Measurements from ENCODE around the gene ARHGEF37.
"Not testable (repeated sequence)": the region's sequence is repeated elsewhere in the genome, so short reads cannot be mapped to it uniquely, and the experiment has no call there.

The ARHGEF37 gene

GRCh38 chr5:149586708-149587318 lies 5.5 kb downstream of the ARHGEF37 start:
- TF ChIP-seq CTCF (IDR thresholded peaks at IDR 0.05; ENCODE audit: low read depth, low read length, missing control alignments) = no peak
- DNase-seq (ENCODE audit: low read depth) = no peak
- H3K4me3 ChIP-seq (ENCODE audit: low read depth, low read length) = no peak overlapping the region

GRCh38 chr5:149588936-149589335 lies 7.6 kb downstream of the ARHGEF37 start:
- DNase-seq (ENCODE audit: low read depth) = no peak
- H3K4me3 ChIP-seq (ENCODE audit: low read depth, low read length) = no peak overlapping the region
- TF ChIP-seq CTCF (IDR thresholded peaks at IDR 0.05; ENCODE audit: low read depth, low read length, missing control alignments) = no peak

GRCh38 chr5:149593370-149593769 lies 12.1 kb downstream of the ARHGEF37 start:
- no peak for TF ChIP-seq CTCF (IDR thresholded peaks at IDR 0.05; ENCODE audit: low read depth, low read length, missing control alignments)
- no peak overlapping the region for H3K4me3 ChIP-seq (ENCODE audit: low read depth, low read length)

DNA sequence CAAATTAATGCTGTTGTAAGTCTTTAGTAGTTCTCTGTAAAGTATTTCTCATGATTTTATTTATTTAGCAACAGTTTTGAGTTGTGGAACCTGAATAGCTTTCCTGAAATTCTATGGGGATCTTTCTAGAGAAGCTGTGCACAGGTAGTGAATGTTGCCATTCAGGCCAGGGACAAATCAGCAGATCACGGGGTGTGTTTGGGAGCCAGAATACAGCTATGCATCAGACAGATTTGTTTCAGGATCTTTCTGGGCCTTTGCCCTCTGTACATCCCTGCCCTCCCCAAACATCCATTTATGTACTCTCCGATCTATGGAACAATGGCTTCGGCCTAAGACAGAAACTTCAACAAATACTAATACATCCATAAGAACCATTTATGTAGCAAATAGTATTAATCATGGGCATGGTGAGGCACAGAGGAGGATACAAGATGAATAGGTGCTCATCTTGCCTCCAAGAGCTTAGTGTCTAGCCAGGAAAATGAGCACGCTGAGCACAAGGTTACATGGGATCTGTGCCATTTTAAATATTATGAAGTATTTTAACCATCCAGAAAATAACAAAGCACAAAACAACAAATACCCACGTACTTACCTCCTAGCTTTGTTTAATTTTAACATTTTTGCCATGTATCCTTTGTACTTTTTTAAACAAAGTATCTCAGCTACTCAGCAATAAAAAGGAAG lies 13.1 kb downstream of the ARHGEF37 start:
- no peak for TF ChIP-seq CTCF (IDR thresholded peaks at IDR 0.05; ENCODE audit: low read depth, low read length, missing control alignments)
- no peak for DNase-seq (ENCODE audit: low read depth)
- H3K4me3 ChIP-seq (ENCODE audit: low read depth, low read length) = no peak overlapping the region

More at GRCh38 chr5:149593370-149593769, 12.1 kb downstream of the ARHGEF37 start:
- DNase-seq (ENCODE audit: low read depth) = no peak

DNA sequence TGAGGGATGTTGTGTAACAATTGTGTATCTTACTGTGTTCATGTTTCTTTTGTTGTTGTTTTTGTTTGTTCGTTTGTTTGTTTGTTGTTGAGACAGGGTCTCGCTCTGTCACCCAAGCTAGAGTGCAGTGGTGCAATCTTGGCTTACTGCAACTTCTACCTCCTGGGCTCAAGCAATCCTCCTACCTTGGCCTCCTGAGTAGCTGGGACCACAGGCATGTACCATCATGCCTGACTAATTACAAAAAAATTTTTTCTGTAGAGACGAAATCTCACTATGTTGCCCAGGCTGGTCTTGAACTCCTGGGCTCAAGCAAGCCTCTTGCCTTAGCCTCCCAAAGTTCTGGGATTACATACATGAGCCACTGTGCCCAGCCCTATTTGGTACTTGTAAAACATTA lies 13.8 kb downstream of the ARHGEF37 start:
- H3K4me3 ChIP-seq (ENCODE audit: low read depth, low read length); DNase-seq (ENCODE audit: low read depth): not testable (repeated sequence)

DNA sequence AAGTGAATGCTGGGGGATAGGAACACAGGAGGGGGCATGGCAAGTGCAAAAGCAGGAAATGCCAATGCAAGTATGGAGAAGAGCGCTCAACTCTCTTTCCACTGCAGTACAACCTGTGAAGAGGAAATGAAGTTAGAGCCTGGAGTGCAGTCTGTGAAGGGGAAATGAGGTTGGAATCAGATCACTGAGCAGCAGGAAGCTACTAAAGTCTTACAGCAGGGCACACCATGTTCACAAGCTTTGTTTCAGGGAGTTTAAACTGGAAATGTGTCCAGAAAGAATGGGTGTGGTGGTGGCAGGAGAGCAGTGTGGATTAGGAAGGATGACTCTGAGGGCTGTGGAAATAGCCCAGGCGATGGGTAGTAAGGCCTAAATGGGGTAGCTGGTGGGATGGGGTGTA lies 15.4 kb downstream of the ARHGEF37 start:
- no peak for DNase-seq (ENCODE audit: low read depth)
- H3K4me3 ChIP-seq (ENCODE audit: low read depth, low read length) = no peak overlapping the region
- no peak for TF ChIP-seq CTCF (IDR thresholded peaks at IDR 0.05; ENCODE audit: low read depth, low read length, missing control alignments)

GRCh38 chr5:149597618-149598017 lies 16.3 kb downstream of the ARHGEF37 start:
- DNase-seq (ENCODE audit: low read depth) = no peak
- no peak overlapping the region for H3K4me3 ChIP-seq (ENCODE audit: low read depth, low read length)
- TF ChIP-seq CTCF (IDR thresholded peaks at IDR 0.05; ENCODE audit: low read depth, low read length, missing control alignments) = no peak

GRCh38 chr5:149598234-149598633 lies 16.9 kb downstream of the ARHGEF37 start:
- not testable (repeated sequence) for DNase-seq (ENCODE audit: low read depth); H3K4me3 ChIP-seq (ENCODE audit: low read depth, low read length)

Measured in GM12864 (cell line).